Right atrium auricular region (tissue), 2 donors: Measurements from ENCODE around the gene MTUS2. TPM values are rescaled to one million over a fixed set of nuclear protein-coding genes. Genes with fewer than 3 reads are reported as not detected.
"Not testable (repeated sequence)": the region's sequence is repeated elsewhere in the genome, so short reads cannot be mapped to it uniquely, and the experiment has no call there.

Source experiments
- DNase-seq: peaks from one replicate; pipeline ENCODE4 v3.0.0-alpha.2; 2019; ENCODE audit warnings: low spot score
- H3K27ac ChIP-seq, 2 donors: fragments of 200-600 bp; sonication (generic); 1 replicate in 1 of 2; 2 replicates in 1 of 2; pipeline ENCODE4 v1.5.1; 2016 to 2019
- H3K27me3 ChIP-seq, 2 donors: fragments of 200-600 bp; sonication (generic); one replicate each; pipeline versions ENCODE4 v1.5.1 to v1.6.0; 2017 to 2019
- H3K36me3 ChIP-seq: fragments of 200-600 bp; sonication (generic); one replicate; pipeline ENCODE4 v1.5.1; 2016
- H3K4me1 ChIP-seq, 2 donors: fragments of 200-600 bp; sonication (generic); one replicate each; pipeline versions ENCODE4 v1.5.1 to v1.6.0; 2017 to 2019
- H3K4me3 ChIP-seq, 2 donors: fragments of 200-600 bp; sonication (generic); 1 replicate in 1 of 2; 2 replicates in 1 of 2; pipeline ENCODE4 v1.5.1; 2017 to 2019; ENCODE audit warnings: mild to moderate bottlenecking in 1 of 2, moderate library complexity in 1 of 2
- H3K9me3 ChIP-seq, 2 donors: fragments of 200-600 bp; sonication (generic); one replicate each; pipeline ENCODE4 v1.5.1; 2019
- CTCF ChIP-seq, 2 donors: fragments of 200-600 bp; sonication (generic); IDR thresholded peaks; one replicate each; pipeline ENCODE4 v1.5.1; 2019; ENCODE audit warnings: antibody characterized with exemption in 2 of 2
- total RNA-seq, 2 donors: library from RNA; depleted of rRNA; stranded (reverse); fragments of >200 nt; gene quantifications; one replicate each; pipeline ENCODE4 v1.1.0, GENCODE V29; 2016

MTUS2 gene
- total RNA-seq, 2 donors from 2014 or later, result 34.6 to 142 TPM

- Histone ChIP-seq H3K4me1 (no peaks in the 10 kb centered on the region), H3K4me3 (no peak overlapping the region), H3K27me3 (no peaks in the 10 kb centered on the region), H3K36me3 (no peaks in the 10 kb centered on the region), H3K27ac (no peak overlapping the region), H3K9me3 (no peaks in the 10 kb centered on the region)
- no peak for DNase-seq
- TF ChIP-seq CTCF (IDR thresholded peaks at IDR 0.05), result no peak
Observed at GRCh38 chr13:29328501-29328900, 508.4 kb downstream of the MTUS2 start.

- TF ChIP-seq CTCF (IDR thresholded peaks at IDR 0.05), result no peak
- no peaks in the 10 kb centered on the region for H3K4me1 ChIP-seq
- DNase-seq, result no peak
- H3K4me3 ChIP-seq, result no peak overlapping the region
- no peaks in the 10 kb centered on the region for H3K27me3 ChIP-seq
- H3K9me3 ChIP-seq, result no peaks in the 10 kb centered on the region
- H3K27ac ChIP-seq, result no peak overlapping the region
- no peaks in the 10 kb centered on the region for H3K36me3 ChIP-seq
Observed at GRCh38 chr13:29336356-29336755, 516.2 kb downstream of the MTUS2 start.

GRCh38 chr13:29339386-29340272 lies 519.5 kb downstream of the MTUS2 start:
- Histone ChIP-seq H3K9me3 (no peaks in the 10 kb centered on the region), H3K36me3 (no peaks in the 10 kb centered on the region), H3K4me3 (no peak overlapping the region), H3K4me1 (no peaks in the 10 kb centered on the region), H3K27me3 (no peaks in the 10 kb centered on the region), H3K27ac (no peak overlapping the region)
- TF ChIP-seq CTCF (IDR thresholded peaks at IDR 0.05), result no peak
- no peak for DNase-seq

GRCh38 chr13:29345860-29346582 lies 525.9 kb downstream of the MTUS2 start:
- H3K27ac ChIP-seq, H3K36me3 ChIP-seq, H3K4me3 ChIP-seq, DNase-seq, H3K9me3 ChIP-seq, H3K4me1 ChIP-seq, H3K27me3 ChIP-seq: not testable (repeated sequence)

GRCh38 chr13:29355029-29355428 lies 534.9 kb downstream of the MTUS2 start:
- Histone ChIP-seq H3K36me3 (no peaks in the 10 kb centered on the region), H3K27ac (no peak overlapping the region), H3K27me3 (no peaks in the 10 kb centered on the region), H3K9me3 (no peaks in the 10 kb centered on the region), H3K4me1 (peaks cover 0 to 10% of the 10 kb centered on the region in 2 donors), H3K4me3 (no peak overlapping the region)
- no peak for DNase-seq
- no peak for TF ChIP-seq CTCF (IDR thresholded peaks at IDR 0.05)

- Histone ChIP-seq H3K27ac (no peak overlapping the region), H3K36me3 (no peaks in the 10 kb centered on the region), H3K27me3 (no peaks in the 10 kb centered on the region), H3K4me1 (peaks cover 0 to 10% of the 10 kb centered on the region in 2 donors), H3K4me3 (no peak overlapping the region), H3K9me3 (no peaks in the 10 kb centered on the region)
- no peak for TF ChIP-seq CTCF (IDR thresholded peaks at IDR 0.05)
- no peak for DNase-seq
Observed at GRCh38 chr13:29359181-29359580, 539.0 kb downstream of the MTUS2 start.
